GM19351 (cell line): ENCODE measurements around the gene CLUH.
"Not testable (repeated sequence)": the region's sequence is repeated elsewhere in the genome, so short reads cannot be mapped to it uniquely, and the experiment has no call there.

Experiments used
- ATAC-seq: cut with Tn5 transposase; IDR thresholded peaks from one replicate; pipeline ENCODE4 v1.9.1; 2021; ENCODE audit warnings: mild to moderate bottlenecking, moderate library complexity; ENCODE audit not compliant: unreplicated experiment

CLUH gene

DNA sequence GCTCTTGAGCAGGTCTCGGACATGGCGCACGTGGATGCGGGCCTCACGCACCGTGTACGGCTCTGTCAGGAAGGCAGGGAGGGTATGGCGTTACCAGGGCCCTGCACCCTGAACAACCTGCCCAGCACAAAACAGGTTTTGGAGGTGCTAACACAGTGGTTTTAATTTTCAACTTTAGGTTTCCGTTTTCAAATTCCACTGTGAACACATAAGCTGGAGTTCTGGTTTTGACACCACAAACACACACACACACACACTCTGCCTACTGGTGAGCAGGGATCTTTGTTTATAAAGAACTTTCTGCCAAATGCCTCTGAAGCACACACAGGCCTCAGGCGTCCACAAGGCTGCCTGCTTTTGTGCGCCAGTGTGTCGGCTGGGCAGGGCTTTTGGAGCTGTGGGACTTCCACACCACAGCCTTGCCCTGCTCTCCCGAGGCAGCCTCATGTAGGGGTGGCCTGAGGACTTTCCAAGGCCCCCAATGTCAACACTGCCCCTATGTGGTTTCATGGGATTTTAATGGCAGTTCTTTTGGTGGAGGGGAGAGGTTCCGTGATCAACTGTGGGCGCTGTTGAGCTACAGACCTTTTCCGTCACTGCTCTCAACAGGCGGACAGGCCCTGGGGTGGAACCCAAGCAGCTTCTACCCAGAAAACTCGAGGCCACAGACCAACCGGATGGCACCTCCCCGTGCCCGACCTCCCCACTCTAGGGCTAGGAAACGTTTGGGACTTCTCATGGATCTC lies 9.4 kb downstream of the CLUH start:
- ATAC-seq: no peak

- ATAC-seq: no peak
Observed at GRCh38 chr17:2701161-2701995, 10.2 kb downstream of the CLUH start.

DNA sequence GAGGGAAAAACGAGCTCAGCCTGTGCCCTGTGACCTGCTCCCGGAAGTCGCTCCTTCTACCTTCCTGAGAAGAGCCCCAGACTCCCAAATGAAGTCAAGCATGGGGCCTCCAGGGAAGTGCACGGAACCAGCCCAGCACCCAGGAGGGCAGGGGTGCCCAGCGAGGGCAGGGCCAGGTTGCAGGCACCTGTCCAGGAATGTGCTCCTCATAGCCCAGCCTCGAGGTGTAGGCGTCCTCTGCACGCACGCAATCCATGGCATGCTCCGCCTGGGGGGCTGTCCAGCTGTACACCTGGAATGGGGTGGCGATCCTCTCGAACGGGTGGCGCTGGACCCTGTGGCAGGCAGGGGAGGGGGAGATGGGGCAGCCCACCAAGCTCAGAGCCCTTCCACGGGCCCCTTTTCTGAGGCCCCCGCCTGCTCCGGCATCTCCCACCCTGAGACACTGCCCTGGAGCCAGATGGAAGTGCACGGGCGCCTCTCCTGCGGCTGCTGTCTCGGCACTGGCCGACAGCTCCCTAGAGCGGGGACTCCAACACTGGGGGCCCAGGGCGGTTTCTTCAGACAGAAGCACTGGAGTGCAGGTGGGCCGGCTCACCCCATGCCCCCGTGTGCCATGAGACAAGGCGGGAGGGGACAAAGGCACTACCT lies 10.9 kb downstream of the CLUH start:
- ATAC-seq: no peak

DNA sequence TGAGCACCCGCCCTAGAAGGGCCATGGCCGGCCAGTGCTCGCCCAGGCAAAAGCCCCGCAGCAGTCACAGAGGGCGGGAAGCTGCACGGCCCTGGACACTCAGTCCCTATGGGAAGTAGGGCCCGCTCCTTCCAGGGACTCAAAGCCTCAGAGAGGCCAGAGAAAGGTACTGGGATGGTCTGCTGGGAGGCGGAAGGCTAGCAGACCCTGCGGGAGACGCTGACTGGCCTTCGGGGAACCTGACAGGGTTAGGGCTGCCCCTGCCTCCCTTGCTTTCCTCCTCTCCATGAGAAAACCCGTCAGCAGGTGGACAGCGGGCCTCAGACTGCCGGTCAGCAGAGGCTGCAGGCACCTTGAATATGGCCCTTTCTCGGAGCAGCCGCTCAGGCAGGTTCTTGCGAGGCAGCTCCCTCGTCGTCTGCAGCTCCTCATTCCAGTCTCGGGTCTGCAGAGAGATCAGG lies 11.5 kb downstream of the CLUH start:
- ATAC-seq: no peak

DNA sequence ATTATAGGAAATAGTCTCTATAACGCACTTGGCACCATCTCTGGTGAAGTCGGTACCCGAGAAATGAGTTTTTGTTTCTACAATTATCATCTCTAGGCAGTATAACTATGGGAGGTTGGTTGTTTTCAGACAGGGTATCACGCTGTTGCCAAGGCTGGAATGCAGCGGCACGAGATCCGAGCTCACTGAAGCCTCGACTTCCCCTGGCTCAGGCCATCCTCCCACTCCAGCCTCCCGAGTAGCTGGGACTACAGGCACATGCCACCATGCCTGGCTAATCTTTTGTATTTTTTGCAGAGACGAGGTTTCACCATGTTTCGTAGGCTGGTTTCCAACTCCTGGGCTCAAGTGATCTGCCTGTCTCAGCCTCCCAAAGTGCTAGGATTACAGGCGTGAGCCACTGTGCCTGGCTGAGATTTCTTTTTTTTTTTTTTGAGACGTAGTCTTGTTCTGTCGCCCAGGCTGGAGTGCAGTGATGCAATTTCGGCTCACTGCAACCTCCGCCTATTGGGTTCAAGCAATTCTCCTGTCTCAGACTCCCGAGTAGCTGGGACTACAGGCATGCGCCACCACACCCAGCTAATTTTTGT lies 12.3 kb downstream of the CLUH start:
- not testable (repeated sequence) for ATAC-seq

DNA sequence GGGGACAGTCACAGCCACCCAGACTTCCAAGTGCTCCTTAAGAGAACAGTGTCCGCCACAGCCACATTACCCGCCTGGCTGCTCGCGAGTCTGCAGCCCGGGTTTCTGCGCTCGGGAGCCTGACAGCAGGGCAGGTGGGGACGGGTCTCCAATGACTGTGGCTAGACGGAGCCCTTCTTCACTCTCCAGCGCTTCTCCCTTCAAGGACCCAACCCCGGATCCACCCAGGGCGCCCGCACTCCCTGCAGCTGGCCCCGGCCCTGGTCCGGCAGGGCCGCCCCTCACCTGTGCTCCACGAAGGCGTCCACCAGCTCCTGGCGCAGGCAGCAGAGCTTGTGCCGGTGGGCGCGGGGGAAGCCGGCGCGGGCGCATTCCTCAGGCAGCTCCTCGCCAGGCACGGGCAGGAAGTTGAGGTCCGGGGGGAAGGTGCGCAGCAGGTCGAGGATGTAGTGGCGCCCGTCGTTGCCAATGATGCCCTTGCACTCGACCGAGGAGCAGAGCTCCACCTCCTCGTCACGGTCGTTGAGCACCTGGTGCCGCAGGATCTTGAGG lies 13.9 kb downstream of the CLUH start:
- no peak for ATAC-seq

DNA sequence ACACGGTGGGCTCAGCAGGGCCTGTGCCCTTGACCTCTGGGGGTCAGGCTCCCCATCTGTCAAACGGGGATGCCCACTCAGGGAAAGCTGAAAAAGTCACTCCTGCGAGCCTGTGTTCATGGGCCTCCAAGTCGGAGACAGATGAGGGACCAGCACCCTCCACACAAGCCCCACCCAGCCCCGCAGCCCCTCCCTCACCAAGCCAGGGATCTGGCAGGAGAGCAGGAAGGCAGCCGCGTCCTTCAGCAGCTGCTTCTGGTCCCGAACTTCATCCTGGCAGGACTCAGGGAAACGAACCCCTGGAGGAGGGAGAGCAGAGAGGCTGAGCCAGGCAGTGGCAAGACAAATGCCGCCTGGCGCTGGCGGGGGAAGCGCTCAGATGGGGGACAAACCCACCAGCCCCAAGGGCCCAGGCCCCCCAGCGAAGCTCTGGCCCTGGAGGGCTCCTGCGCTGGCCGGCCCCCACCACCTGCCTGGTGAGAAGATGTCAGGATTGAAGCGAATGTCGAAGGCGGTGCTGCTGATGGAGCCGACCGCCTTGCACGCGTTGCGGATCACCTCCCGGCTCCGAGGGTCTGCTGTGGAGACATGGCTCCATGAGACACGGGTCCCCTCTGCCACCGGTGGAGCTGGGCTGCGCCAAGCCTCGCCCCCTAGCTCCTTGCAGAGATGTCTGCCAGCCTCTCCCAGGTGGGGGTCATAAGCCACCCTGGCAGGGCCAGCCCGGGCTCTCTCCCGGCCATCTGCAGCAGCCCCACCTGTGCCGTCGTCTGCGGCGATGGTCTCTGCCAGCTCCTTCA lies 15.4 kb downstream of the CLUH start:
- ATAC-seq: no peak

GRCh38 chr17:2695243-2695960 lies 16.2 kb downstream of the CLUH start:
- ATAC-seq: no peak

GRCh38 chr17:2694381-2695242 lies 17.0 kb downstream of the CLUH start:
- no peak for ATAC-seq

DNA sequence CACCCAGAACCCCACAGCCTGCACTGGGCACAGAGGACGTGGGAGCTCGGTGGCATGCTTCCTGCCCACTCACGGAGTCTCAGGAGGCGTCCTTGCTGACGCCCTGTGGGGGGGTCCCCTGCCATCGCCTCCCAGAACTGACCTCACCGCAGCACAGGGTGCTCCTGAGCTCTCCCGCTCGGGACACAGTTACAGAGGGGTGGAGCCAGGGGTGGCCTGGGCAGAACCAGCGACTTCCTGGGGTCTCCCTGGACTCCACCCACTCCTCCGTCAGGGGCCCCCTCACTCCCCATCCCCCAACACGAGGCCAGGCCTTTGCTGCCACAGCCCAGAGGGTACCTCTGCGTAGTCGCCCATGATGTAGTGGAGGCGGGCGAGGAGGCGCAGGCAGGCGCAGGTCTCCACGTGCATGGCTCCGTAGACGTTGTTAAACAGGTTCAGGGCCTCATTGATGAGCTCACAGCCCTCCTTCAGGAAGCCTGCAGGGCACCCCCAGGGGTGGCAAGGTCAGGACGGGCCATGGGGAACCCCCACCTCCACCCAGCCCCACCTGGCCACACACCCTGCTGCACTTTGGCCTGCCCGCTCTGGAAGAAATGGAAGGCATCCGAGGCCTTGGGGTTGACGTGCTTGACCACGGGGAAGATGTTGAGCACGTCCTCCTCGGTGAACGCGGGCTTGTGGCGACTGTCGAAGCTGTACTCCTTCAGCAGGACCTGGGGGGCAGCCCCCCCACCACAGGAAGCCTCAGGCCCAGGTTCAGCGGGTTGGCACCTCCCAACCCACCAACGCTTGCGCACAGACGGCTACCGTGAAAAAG lies 17.8 kb downstream of the CLUH start:
- no peak for ATAC-seq

DNA sequence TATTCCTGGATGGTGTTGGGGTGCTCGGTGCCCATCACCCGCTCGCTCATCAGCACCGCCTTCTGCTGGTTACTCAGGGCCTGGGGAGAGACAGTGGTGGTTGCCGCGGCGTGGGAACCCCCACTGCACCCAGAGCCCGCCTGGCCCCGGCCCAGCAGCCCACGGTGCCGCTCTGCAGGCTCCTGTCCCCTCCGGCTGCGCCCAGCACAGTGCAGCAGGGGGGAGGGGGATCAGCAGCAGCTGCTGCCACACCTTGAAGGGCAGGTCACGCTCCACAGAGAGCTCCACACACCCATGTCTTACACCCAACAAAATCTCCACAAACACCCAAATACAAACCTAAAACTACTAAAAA lies 18.8 kb downstream of the CLUH start:
- ATAC-seq: no peak

DNA sequence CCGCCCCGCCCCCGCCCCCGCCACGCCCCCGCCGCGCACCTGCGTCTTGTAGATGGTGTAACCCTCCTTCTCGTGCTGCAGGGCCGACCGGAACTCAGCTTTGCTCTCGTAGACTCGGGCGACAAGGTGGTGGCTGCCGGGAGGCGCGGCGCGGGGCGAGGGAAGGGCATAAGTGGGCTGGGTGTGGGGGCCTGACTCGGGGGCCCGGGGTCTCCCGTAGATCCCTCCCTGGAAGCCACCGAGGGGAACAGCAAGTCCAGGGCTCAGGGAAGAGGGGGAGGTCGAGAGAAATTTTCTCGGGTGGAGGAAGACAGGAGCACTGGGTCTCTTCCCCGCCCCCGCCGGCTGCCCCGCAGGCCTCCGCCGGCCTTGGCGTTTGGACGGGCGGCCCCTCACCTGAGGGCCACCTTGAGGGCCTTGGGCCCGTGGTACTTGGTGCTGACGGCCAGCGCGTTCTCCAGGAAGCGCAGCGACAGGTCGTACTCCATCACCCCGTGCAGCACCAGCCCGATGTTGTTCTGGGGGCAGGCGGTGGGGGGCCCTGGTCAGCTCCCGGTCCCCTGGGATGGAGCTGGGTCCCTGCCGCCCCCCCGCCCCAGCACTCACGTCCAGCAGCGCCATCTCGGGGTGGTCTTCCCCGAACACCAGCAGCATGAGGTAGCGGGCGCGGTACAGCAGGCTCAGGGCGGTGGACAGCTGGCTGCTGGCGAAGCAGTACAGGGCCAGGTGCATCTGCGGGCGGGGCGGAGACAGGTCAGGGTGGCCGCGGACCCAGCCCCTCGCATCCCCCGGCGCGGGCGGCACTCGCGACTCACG lies 19.4 kb downstream of the CLUH start:
- ATAC-seq: no peak

- ATAC-seq: no peak
Observed at GRCh38 chr17:2691069-2691871, 20.3 kb downstream of the CLUH start.

DNA sequence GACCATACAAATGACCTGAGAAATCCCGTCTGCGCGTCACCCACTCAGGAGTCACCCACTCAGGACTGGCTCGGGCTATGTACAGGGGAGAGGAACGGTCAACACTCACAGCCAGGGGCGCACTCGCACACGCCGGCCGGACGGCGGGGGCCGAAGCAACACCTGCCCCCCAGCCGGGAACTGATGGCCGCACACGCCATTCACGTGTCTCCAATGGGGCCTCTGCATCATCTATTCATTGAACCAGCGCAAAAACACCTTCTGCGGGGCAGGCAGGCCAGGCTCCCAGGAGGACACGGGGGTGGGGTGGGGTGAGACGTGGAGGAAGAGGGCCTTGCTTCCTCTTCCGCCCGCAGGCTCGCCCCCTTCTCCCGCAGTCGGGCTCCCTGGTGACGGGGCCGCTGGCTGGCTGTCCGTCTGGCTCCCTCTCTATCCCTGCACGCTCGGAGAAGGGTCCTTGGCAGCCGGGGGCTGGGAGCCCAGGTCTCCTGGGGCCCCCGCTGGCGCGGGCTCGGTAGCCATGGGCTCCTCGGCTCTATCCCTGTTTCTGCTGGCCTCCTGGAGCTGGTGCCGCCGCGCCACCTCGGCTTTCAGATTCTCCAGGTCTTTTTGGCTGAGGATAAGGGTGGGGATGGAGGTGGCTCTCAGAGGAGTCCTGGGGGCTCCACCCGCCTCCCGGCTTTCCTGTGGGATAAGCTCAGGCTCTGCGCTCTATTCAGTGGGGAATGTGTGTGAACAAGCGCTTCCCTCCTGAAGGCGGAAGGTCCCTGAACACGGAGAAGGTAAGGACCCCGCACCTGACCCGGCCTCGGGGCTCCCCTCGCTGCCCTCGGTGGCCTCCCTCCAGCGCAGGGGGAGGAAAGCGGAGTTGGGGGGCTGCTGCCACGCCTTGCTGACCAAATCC lies 21.1 kb downstream of the CLUH start:
- no peak for ATAC-seq
